H1 (cell line): ENCODE results near the gene USP3. TPM values are rescaled to one million over a fixed set of nuclear protein-coding genes. Genes with fewer than 3 reads are reported as not detected.

Experiments used
- ASH2L ChIP-seq: fragments of 200-600, 300-600 bp; sonication (generic); IDR thresholded peaks from one replicate; pipeline ENCODE4 v1.7.1; 2017; ENCODE audit warnings: low read length
- BCL11A ChIP-seq, 2 experiments: IDR thresholded peaks; one replicate each; pipeline ENCODE4 v1.6.1; 2011; ENCODE audit warnings: low read depth in 2 of 2, low read length in 2 of 2, mild to moderate bottlenecking in 2 of 2
- CHD1 ChIP-seq: IDR thresholded peaks from 2 replicates; pipeline ENCODE4 v1.6.1; 2012; ENCODE audit warnings: low read depth, low read length, improper control_type of control experiment
- CHD2 ChIP-seq: IDR thresholded peaks from 2 replicates; pipeline ENCODE4 v1.6.1; 2012; ENCODE audit warnings: low read length, improper control_type of control experiment
- MAFK ChIP-seq: IDR thresholded peaks from 2 replicates; pipeline ENCODE4 v1.6.1; 2012; ENCODE audit warnings: low read depth, mild to moderate bottlenecking, improper control_type of control experiment, low read length
- NRF1 ChIP-seq: IDR thresholded peaks from 2 replicates; pipeline ENCODE4 v1.6.1; 2011; ENCODE audit warnings: mild to moderate bottlenecking, low read depth, low read length, improper control_type of control experiment
- RBBP5 ChIP-seq: IDR thresholded peaks from 2 replicates; pipeline ENCODE4 v1.7.1; 2012; ENCODE audit warnings: low read depth, mild to moderate bottlenecking, inconsistent platforms, low read length, moderate library complexity, borderline replicate concordance
- RXRA ChIP-seq: IDR thresholded peaks from 2 replicates; pipeline ENCODE4 v1.6.1; 2011; ENCODE audit warnings: low read depth, mild to moderate bottlenecking, low read length, moderate library complexity; ENCODE audit not compliant: insufficient read depth
- SRF ChIP-seq: IDR thresholded peaks from 2 replicates; pipeline ENCODE4 v1.6.1; 2011; ENCODE audit warnings: mild to moderate bottlenecking, low read depth, low read length, moderate library complexity
- TAF7 ChIP-seq: optimal IDR thresholded peaks from 2 replicates; pipeline ENCODE3; 2011; ENCODE audit warnings: low read depth, mild to moderate bottlenecking, inconsistent platforms, low read length, moderate library complexity, borderline replicate concordance
- TEAD4 ChIP-seq: IDR thresholded peaks from 2 replicates; pipeline ENCODE4 v1.6.1; 2012; ENCODE audit warnings: low read depth, low read length, inconsistent platforms, mixed read lengths
- polyA plus RNA-seq, 7 experiments: library from polyadenylated mRNA; depleted of rRNA in 3 of 7; stranded (reverse) in 5 of 7; unstranded in 2 of 7; fragments of >200 nt in 5 of 7; fragments of 200-250 nt in 2 of 7; gene quantifications; 1 replicate in 5 of 7; 2 replicates in 1 of 7; 4 replicates in 1 of 7; pipeline versions ENCODE4 v1.2.1 to v1.2.3, GENCODE V29; 2011 to 2013; ENCODE audit warnings: missing spikeins in 2 of 7, mixed read lengths in 2 of 7
- total RNA-seq: library from RNA; stranded (reverse); fragmentation: NEBNext Ultra II Directional; extraction: Animal tissue kit (Norgen Biotek cat#: 25700); gene quantifications from 2 replicates; pipeline ENCODE4 v1.2.1, GENCODE V29; 2021
- TF ChIP-seq, protein P1 (sequence below): fragments of 300-600 bp; sonication (generic); IDR thresholded peaks from 2 replicates; pipeline ENCODE4 v1.7.1; 2012; ENCODE audit warnings: low read length, moderate library complexity, mild to moderate bottlenecking, inconsistent platforms; ENCODE audit not compliant: insufficient replicate concordance

Gene USP3
- total and polyA plus RNA-seq, 2 of the 8 experiments (the other 6 are each of a cell fraction or from before 2014, with no cell fraction given) = 15.5 to 16.2 TPM

- TF ChIP-seq, protein P1, sequence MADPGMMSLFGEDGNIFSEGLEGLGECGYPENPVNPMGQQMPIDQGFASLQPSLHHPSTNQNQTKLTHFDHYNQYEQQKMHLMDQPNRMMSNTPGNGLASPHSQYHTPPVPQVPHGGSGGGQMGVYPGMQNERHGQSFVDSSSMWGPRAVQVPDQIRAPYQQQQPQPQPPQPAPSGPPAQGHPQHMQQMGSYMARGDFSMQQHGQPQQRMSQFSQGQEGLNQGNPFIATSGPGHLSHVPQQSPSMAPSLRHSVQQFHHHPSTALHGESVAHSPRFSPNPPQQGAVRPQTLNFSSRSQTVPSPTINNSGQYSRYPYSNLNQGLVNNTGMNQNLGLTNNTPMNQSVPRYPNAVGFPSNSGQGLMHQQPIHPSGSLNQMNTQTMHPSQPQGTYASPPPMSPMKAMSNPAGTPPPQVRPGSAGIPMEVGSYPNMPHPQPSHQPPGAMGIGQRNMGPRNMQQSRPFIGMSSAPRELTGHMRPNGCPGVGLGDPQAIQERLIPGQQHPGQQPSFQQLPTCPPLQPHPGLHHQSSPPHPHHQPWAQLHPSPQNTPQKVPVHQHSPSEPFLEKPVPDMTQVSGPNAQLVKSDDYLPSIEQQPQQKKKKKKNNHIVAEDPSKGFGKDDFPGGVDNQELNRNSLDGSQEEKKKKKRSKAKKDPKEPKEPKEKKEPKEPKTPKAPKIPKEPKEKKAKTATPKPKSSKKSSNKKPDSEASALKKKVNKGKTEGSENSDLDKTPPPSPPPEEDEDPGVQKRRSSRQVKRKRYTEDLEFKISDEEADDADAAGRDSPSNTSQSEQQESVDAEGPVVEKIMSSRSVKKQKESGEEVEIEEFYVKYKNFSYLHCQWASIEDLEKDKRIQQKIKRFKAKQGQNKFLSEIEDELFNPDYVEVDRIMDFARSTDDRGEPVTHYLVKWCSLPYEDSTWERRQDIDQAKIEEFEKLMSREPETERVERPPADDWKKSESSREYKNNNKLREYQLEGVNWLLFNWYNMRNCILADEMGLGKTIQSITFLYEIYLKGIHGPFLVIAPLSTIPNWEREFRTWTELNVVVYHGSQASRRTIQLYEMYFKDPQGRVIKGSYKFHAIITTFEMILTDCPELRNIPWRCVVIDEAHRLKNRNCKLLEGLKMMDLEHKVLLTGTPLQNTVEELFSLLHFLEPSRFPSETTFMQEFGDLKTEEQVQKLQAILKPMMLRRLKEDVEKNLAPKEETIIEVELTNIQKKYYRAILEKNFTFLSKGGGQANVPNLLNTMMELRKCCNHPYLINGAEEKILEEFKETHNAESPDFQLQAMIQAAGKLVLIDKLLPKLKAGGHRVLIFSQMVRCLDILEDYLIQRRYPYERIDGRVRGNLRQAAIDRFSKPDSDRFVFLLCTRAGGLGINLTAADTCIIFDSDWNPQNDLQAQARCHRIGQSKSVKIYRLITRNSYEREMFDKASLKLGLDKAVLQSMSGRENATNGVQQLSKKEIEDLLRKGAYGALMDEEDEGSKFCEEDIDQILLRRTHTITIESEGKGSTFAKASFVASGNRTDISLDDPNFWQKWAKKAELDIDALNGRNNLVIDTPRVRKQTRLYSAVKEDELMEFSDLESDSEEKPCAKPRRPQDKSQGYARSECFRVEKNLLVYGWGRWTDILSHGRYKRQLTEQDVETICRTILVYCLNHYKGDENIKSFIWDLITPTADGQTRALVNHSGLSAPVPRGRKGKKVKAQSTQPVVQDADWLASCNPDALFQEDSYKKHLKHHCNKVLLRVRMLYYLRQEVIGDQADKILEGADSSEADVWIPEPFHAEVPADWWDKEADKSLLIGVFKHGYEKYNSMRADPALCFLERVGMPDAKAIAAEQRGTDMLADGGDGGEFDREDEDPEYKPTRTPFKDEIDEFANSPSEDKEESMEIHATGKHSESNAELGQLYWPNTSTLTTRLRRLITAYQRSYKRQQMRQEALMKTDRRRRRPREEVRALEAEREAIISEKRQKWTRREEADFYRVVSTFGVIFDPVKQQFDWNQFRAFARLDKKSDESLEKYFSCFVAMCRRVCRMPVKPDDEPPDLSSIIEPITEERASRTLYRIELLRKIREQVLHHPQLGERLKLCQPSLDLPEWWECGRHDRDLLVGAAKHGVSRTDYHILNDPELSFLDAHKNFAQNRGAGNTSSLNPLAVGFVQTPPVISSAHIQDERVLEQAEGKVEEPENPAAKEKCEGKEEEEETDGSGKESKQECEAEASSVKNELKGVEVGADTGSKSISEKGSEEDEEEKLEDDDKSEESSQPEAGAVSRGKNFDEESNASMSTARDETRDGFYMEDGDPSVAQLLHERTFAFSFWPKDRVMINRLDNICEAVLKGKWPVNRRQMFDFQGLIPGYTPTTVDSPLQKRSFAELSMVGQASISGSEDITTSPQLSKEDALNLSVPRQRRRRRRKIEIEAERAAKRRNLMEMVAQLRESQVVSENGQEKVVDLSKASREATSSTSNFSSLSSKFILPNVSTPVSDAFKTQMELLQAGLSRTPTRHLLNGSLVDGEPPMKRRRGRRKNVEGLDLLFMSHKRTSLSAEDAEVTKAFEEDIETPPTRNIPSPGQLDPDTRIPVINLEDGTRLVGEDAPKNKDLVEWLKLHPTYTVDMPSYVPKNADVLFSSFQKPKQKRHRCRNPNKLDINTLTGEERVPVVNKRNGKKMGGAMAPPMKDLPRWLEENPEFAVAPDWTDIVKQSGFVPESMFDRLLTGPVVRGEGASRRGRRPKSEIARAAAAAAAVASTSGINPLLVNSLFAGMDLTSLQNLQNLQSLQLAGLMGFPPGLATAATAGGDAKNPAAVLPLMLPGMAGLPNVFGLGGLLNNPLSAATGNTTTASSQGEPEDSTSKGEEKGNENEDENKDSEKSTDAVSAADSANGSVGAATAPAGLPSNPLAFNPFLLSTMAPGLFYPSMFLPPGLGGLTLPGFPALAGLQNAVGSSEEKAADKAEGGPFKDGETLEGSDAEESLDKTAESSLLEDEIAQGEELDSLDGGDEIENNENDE = peak; percentile 62
- no peak for TF ChIP-seq RBBP5
- TF ChIP-seq TEAD4 = peak; percentile 68
- TF ChIP-seq MAFK = no peak
- TF ChIP-seq ASH2L = no peak
- no peak for TF ChIP-seq CHD1
- no peak for TF ChIP-seq NRF1
- no peak for TF ChIP-seq CHD2
- no peak for TF ChIP-seq RXRA
- peak in 1 of 2 experiments; percentile 67 for TF ChIP-seq BCL11A (IDR thresholded peaks at IDR 0.05; ENCODE audit: low read depth in 2 of 2, low read length in 2 of 2)
- no peak for TF ChIP-seq SRF
- TF ChIP-seq TAF7 = no peak
These were observed 55.4 kb downstream of the USP3 start (continued) for GRCh38 chr15:63559753-63560152.
